Superior temporal gyrus (tissue), 1 donor: ENCODE results near the gene PCBP1.
"Not testable (repeated sequence)": the region's sequence is repeated elsewhere in the genome, so short reads cannot be mapped to it uniquely, and the experiment has no call there.

ENCODE experiments used
- DNase-seq: peaks from one replicate; pipeline ENCODE4 v3.0.0-alpha.2; 2016; ENCODE audit errors: extremely low spot score

Gene PCBP1

GRCh38 chr2:70098032-70098431, 10.8 kb downstream of the PCBP1 start:
- DNase-seq, result no peak

DNA sequence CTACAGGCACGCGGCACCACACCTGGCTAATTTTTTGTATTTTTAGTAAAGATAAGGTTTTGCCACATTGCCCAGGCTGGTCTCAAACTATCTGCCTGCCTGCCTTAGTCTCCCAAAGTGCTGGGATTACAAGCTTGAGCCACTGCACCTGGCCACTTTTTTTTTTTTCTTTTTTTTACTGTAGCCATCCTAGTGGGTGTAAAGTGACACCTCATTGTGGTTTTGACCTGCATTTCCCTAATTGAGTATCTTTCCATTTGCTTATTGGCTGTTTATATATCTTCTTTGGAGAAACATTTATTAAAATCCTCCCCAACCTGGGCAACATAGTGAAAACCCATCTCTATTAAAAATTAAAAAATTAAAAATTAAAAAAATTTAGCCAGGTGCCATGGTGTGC, 12.0 kb downstream of the PCBP1 start:
- no peak for DNase-seq

DNA sequence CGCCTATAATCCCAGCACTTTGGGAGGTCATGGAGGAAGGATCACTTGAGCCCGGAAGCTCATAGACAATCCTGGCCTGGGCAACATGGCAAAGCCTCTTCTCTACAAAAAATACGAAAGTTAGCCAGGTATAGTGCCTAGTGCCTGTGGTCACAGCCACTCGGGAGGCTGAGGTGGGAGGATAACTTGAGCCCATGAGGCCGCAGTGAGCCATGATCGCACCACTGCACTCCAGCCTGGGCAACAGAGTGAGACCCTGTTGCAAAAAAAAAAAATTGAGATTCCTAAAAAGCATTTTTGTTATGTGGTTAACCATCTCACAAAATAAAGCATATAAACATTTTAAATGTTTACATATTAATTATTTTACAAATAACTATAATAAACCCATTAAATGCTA, 13.9 kb downstream of the PCBP1 start:
- no peak for DNase-seq

DNA sequence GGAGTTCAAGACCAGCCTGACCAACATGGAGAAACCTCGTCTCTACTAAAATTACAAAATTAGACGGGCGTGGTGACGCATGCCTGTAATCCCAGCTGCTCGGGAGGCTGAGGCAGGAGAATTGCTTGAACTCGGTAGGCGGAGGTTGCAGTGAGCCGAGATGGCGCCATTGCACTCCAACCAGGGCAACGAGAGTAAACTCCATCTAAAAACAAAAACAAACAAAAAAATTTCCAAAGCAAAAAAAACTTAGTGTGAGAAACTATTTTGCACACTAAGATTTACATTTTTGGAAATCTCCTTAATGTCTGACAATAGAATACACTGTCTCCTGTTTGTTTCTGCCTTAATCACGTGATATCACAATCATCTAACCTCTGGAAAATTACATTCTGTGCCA, 14.4 kb downstream of the PCBP1 start:
- DNase-seq, result not testable (repeated sequence)

- DNase-seq, result not testable (repeated sequence)
Observed at GRCh38 chr2:70102323-70102905, 15.1 kb downstream of the PCBP1 start.

GRCh38 chr2:70103531-70104061, 16.3 kb downstream of the PCBP1 start:
- peak; percentile 20 for DNase-seq

GRCh38 chr2:70104231-70105111, 17.2 kb downstream of the PCBP1 start:
- peak; percentile 75 for DNase-seq

DNA sequence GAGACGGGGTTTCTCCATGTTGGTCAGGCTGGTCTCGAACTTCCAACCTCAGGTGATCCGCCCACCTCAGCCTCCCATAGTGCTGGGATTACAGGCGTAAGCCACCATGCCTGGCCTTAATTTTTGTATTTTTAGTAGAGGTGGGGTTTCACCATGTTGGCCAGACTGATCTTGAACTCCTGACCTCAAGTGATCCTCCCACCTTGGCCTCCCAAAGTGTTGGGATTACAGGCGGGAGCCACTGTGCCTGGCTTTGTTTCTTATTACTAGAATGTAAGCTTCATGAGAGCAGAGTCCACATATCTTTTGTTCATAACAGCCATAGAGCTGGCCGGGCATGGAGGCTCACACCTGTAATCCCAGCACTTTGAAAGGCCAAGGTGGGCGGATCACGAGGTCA, 18.9 kb downstream of the PCBP1 start:
- DNase-seq, result not testable (repeated sequence)

GRCh38 chr2:70110397-70110796, 23.1 kb downstream of the PCBP1 start:
- not testable (repeated sequence) for DNase-seq

DNA sequence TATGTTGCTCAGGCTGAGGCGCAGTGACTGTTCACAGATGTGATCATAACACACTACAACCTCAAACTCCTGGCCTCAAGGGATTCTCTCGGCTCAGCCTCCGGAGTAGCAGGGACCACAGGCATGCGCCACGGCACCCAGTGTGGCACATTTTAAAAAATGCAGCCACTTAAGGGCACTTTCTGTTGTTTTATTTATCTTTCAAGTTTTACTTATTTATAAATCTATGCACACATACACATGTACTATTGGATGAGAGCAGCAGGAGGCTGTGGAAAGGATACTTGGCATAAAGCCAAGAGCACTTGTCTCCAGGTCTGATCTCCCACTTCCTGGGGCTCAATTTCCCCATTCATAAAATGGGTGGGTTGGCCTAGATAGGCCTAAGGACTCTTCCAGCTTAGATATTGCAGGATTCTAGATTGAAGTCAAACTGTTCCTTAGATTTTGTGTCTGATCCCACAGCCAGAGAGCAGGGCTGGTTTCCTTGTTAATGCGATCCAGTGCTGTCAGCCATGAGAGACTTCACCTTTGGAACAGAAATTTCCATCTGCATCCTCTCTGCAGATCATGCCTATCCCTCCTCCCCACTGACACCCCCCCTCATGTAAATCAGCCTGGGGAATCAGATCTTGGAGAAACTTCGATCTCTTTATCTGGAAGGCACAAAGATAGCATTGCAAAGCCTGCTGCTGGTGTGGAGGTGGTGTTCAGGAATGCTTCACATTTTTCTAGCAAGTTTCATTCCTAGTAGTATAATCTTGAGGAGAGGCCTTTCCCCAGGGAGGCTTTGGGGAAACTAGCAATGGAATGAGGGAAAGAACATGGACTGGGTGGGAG, 24.7 kb downstream of the PCBP1 start:
- DNase-seq, result peak; percentile 31

DNA sequence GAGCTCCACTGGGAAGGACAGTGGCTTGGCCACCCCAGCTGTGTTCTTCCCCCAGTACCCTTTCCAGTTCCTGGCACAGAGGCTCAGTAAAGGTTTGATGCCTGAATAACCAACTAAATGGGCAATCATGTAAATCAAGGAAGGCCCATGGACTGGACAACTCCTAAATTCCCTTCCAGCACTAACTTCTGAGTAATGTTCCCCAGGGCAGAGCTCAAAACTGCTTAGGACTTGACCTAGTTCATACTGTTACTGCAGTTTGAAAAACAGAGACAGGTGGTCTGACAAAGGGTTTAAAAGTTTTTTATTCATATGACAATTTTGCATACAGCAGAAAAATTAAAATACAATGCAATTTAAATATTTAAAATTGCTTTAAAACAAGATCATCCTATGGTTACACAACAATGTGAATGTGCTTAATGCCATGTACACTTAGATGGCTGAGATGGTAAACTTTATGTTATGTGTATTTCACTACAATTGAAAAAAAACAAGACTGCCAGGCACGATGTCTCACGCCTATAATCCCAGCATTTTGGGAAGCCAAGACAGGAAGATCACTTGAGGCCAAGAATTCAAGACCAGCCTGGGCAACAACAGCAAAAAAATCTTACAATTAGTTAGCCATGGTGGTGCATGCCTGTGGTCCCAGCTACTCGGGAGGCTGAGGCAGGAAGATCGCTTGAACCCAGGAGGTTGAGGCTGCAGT, 26.2 kb downstream of the PCBP1 start:
- DNase-seq, result peak; percentile 8

GRCh38 chr2:70115646-70116442, 28.6 kb downstream of the PCBP1 start:
- DNase-seq, result peak; percentile 34

GRCh38 chr2:70116936-70117552, 29.8 kb downstream of the PCBP1 start:
- peak; percentile 61 for DNase-seq

DNA sequence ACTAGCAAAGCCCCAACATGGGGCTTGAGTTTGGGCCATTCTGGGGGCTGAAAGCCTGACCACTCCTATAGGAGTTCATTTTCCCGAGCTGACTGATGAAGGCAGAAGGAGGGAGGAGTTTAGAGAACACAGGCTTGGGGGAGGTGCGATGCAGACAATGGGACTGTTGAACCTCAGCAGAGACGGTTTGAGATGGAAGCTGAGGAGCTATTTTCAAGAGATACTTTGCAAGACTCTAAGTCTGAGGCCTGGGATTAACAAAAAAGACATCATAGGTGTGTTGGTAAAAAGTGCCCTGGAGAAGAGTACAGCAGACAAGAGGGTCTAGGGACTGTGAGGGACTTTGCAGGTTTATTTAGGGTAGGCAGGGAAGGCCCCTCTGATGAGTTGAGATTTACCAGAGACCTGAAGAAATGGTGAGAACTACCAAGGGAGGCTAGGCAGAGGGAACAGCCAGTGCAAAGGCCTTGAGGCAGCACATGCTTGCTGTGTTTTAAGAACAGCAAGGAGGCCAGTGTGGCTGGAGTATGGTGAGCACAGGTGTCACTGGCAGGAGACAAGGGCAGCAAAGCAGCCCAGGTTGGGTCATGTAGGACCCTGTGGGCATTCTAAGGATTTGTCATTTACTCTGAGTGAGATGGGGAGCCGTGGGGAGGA, 31.6 kb downstream of the PCBP1 start:
- peak; percentile 86 for DNase-seq

GRCh38 chr2:70121627-70122372, 34.5 kb downstream of the PCBP1 start:
- DNase-seq, result no peak

GRCh38 chr2:70122470-70122869, 35.2 kb downstream of the PCBP1 start:
- DNase-seq, result no peak

DNA sequence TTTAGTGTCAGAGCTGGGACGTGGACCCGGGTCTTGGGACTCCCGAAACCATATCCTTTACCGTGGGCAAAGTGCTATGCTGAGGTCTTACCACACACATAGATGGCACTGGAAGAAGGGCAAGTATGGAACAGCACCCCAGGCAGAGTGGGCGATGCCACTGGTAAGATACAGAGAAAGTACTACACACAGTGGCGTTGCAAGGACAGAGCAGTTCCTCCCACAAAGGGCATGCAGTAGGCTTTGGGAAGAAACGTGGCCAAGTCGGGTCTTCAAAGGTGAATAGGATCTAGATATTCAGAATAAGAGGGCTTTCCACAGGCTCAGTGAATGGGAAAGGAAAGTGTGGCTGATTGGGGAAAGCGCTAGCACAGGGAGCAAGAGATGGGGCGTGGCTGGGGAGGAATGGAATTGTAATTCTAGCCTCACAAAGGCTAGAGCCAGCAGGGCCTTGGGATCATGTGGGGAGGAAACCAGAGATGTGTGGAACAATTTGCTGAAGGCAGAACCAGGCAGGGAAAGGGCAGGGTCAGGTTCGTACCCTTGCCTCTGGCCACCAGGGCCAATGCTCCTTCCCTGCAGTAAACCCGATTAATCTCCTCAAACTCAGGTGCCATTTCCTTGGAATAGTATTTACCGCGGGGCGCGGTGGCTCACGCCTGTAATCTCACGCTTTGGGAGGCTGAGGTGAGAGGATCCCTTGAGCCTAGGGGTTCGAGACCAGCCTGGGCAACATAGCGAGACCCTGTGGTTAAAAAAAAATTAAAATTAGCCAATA, 36.0 kb downstream of the PCBP1 start:
- peak; percentile 53 for DNase-seq

DNA sequence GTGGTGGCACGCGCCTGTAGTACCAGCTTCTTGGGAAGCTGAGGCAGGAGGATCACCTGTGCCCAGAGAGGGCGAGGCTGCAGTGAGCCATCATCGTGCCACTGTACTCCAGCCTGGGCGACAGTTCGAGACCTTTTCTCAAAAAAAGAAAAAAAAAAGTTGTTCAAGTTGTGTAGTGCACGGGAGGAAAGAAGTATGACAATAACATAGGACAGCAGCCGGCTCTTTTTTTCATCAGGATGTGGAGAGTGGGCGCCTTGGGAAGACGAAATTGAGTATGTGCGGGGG, 36.5 kb downstream of the PCBP1 start:
- DNase-seq, result no peak
